NCI-H460 (cell line): ENCODE results near the gene CXorf58. TPM values are rescaled to one million over a fixed set of nuclear protein-coding genes. Genes with fewer than 3 reads are reported as not detected.
"Not testable (repeated sequence)": the region's sequence is repeated elsewhere in the genome, so short reads cannot be mapped to it uniquely, and the experiment has no call there.

Source experiments
- DNase-seq: peaks from one replicate; pipeline ENCODE4 v3.0.0-alpha.2; 2016; ENCODE audit warnings: low read depth; ENCODE audit errors: extremely low read depth
- total RNA-seq: library from RNA; depleted of rRNA; stranded (reverse); fragments of >200 nt; shearing (Covaris generic); gene quantifications from 2 replicates; pipeline ENCODE4 v1.2.3, GENCODE V29; 2014; rRNA removed

CXorf58 gene
- total RNA-seq, 1 experiment from 2014 or later, result 0.05 TPM

DNA sequence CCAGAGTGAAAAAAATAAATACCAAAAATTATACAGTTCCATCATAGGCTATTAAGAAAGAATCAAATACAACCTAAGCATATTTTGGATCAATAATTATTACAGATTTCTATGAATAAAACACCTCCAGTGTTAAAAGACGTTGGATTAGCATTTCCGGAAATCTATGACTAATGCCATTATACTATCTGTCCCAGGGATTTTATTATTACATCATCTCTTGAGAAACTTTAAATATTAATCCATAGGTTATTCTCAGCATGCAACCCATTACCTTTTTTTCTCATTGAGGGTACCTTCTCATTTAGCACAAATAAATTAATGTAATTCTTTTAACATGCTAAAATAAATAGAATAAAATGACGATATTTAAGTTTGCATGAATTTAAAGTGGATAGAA lies 44.6 kb downstream of the CXorf58 start:
- DNase-seq, result no peak

DNA sequence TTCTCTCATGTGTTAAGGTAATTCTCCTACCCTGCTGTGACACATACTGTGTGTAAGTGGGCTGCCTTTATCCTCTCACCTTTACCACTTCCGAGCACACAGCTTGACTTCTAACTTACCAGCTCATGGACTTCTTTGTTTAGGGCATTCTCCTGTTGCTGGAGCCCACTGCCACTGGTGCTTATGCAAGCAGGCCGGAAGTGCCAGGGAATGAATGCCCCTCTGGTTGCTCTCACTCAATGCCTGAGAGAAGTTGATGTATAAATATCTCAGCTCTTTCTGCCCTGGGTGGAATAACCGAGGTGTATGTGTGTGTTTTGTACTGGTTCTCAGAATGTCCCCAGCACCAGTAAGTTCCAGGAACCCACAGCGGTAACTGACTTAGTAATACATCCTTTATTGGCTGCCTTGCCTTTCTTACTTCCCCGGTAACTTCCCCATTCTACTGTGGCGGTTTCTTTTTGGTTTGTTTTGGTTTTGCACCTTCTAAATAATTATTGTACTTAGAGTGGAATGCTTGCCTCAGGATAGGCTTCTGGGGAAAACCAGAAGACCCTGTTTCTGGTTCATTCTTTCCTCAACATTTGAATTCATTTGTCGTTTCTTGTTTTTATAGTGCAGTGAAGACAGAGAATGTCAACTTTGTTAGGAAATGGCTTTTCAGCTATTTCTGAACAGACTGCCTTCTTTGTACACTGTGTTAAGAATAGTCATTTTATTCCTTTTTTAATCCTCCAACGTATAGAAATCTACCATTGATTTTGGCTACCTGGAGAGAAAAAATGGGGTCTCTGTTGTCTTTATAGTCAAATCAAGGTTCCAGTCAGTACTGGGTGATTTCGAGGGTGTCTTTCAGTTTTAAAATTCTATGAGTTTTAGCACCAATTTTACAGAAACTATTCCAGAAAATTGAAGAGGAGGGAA lies 45.4 kb downstream of the CXorf58 start:
- no peak for DNase-seq

DNA sequence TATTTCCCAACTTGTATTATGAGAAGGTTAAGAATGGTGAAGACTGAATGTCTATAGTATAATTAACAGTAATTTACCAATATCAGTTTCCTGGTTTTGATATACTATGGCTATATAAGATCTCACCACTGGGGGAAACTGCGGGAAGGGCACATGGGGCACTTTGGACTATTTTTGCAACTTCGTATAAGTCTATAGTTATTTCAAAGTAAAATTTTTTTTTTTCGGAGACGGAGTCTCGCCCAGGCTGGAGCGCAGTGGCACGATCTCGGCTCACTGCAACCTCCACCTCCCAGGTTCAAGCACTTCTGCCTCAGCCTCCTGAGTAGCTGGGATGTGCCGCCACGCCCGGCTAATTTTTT lies 46.1 kb downstream of the CXorf58 start:
- DNase-seq, result no peak

DNA sequence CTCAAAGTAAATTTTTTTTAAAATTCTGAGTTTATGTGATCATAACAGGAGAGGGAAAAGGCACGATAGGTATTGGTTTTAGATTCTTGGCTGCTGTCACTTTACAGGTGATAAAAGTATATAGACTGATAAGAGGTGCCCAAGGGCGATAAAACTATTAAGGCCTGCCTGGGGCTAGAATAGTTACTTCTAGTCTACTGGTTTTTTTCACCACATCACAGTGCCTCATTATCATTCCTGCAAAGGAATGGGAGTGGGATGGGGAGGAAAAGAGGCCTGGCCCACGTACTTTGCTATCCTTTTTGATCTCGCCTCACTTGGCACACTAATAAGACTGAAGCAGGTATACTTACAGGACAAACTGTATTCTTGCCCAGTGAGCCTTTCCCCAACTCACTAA lies 46.6 kb downstream of the CXorf58 start:
- DNase-seq, result no peak

DNA sequence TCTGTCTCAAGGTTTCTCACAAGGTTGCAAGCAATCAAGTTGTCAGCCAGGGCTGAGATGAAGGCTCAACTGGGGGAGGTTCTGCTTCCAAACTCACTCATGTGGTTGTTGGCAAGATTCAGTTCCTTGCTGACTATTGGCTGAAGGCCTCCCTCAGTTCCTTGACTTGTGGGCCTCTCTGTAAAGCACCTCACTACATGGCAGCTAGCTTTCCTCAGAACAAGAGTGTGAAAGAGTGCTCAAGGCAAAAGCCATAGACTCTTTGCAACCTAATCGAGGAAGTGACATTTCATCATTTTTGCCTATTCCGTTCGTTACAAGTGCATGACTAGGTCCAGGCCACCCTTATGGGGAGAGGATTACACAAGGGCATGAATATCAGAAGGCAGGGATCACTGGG lies 52.0 kb downstream of the CXorf58 start:
- DNase-seq, result no peak

DNA sequence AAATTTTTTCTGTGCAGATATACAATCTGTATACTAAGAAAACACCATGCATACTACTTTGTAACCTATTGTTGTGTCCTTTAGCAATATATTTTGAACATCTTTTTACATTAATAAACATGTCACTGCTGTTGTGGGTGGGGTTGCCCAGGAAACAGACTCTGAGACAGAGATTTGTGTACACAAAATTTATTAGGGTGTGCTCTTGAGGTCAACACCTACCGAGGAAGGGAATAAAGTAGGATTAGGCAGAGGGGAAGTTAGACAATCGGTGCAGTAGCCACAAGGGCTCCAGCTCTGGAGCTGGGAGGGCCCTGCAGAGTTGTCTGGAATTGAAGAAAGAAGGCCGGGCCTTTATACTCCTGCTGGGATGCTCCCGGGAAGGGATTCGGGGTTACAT lies 56.4 kb downstream of the CXorf58 start:
- no peak for DNase-seq

DNA sequence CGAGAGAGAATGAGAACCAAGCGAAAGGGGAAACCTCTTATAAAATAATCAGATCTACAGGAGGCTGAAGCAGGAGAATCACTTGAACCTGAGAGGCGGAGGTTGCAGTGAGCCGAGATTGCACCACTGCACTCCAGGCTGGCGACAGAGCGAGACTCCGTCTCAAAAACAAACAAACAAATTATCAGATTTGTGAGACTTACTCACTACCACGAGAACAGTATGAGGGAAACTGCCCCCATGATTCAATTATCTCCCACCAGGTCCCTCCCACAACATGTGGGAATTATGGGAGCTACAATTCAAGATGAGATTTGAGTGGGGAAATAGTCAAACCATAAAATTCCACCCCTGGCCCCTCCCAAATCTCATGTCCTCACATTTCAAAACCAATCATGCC lies 57.8 kb downstream of the CXorf58 start:
- DNase-seq, result not testable (repeated sequence)

DNA sequence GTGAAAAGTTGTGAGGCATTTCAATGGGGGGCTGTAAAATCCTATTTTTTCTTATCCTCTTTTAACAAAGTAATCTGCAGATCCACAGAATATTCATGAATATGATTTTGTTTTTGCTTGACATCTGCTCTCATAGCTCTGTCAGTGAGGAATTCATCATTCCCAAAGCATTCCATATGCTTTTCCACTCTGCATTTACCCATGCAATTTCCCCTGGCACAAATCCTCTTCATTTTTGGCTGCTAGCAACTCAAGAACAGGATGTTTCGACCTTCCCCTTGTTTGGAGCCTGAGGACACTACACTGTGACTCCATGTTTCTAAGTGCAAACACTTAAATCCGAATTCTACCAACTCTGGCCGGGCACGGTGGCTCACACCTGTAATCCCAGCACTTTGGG lies 70.7 kb downstream of the CXorf58 start:
- no peak for DNase-seq

DNA sequence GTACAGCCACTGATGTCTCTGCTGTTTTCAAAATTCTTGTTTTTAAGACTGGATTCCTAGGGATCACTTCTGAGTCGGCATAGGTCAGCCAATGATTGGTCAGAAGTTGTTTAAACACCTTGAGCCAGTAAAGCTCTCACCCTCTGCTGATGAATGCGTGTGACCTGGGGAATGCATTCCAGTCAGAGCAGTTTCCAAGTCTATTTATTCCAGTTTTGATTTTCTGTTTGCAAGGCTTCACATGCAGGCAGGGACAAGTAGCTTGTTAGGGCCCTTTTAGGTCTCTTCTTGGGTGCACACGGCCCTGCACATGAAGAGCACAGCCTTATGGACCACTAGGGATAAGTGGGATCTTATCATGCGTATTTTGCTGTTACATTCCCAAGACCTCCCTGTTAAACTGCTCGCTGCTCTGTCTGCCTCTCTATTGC lies 72.2 kb downstream of the CXorf58 start:
- no peak for DNase-seq

DNA sequence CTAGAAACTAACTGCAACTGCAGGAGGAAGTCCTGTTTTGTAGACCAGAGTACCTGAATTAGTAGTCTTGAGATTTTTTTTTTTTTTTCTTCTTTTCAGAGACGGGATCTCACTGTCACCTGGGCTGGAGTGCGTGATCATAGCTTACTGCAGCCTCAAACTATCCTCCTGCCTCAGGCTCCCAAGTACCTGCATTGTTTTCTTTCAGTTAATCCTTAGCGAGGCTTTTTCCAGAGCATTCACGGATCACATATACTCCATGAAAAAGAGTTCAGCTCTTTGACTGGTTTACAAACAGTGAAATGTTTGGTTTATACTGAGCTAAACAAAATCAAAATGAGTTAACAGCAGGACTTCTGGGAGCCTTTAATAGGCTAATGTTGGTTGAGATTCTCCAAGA lies 73.4 kb downstream of the CXorf58 start:
- no peak for DNase-seq

DNA sequence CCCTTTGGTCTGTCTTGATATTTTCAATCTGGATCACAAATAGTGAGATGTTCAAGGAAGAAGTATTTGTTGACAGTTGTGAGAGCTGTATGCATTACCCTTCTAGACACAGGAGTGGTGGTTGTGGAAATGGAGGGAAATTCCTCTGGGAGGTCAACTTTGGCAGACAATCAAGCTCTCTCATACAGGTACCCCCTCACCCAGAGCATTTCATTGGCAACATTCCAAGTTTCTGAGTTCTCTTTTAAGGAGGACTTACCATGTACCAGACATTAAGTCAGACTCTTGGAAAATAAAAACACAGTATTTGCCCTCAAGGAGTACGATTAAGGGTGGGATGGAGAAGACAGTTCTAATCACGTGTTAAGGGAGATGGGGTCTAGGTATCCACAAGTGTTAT lies 73.9 kb downstream of the CXorf58 start:
- no peak for DNase-seq

DNA sequence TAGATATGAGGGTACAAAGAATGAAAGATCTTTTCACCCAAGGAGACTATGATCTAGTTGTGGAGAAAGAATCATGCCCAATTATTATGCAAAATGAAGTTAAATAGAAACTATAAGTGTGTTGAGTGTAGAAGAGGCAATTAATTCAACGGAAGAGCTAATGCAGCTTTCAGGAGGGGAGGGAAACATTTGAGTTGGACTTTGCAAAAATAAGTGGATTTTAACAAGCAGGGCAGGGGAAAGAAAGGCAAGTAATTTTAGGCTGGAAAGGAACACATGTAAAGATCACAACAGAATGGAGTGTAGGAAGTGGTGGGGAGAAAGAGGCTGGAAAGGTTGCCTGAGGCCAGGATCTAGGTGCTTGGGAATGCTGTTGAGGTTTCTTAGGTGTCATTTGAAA lies 75.1 kb downstream of the CXorf58 start:
- DNase-seq, result no peak

Other genes starting within 250 kb of the CXorf58 start
- 583 and 606 TPM in 2 replicates for gene PRDX4, start 240.5 kb upstream of the CXorf58 start, total RNA-seq
- gene ACOT9, start 164.7 kb upstream of the CXorf58 start, total RNA-seq, result 107 and 119 TPM in 2 replicates
- gene SAT1, start 124.8 kb upstream of the CXorf58 start, total RNA-seq, result 434 and 469 TPM in 2 replicates
- gene APOO, start 68 bp upstream of the CXorf58 start, total RNA-seq, result 40.5 and 40.9 TPM in 2 replicates
- gene KLHL15, start 119.2 kb downstream of the CXorf58 start, total RNA-seq, result 18.1 and 19.3 TPM in 2 replicates
- gene EIF2S3, start 146.9 kb downstream of the CXorf58 start, total RNA-seq, result 516 and 592 TPM in 2 replicates
- gene ZFX, start 241.7 kb downstream of the CXorf58 start, total RNA-seq, result 33.7 and 34.7 TPM in 2 replicates